Mesenchymal stem cell (in vitro differentiated cells and primary cell): ENCODE data around the gene AMMECR1.
"Not testable (repeated sequence)": the region's sequence is repeated elsewhere in the genome, so short reads cannot be mapped to it uniquely, and the experiment has no call there.

ENCODE experiments used
- DNase-seq: peaks from one replicate; pipeline ENCODE4 v3.0.0-alpha.2; 2013
- H2AFZ ChIP-seq: one replicate; pipeline ENCODE4 v1.6.1; 2013; ENCODE audit warnings: low read depth, mild to moderate bottlenecking, control low read depth, inconsistent platforms, low read length, moderate library complexity
- H2AK5ac ChIP-seq: 2 replicates; pipeline ENCODE4 v1.6.1; 2013; ENCODE audit warnings: low read length, moderate library complexity, mild to moderate bottlenecking, inconsistent platforms; ENCODE audit not compliant: severe bottlenecking
- H2BK120ac ChIP-seq: one replicate; pipeline ENCODE4 v1.6.1; 2013; ENCODE audit warnings: low read depth, mild to moderate bottlenecking, inconsistent platforms, low read length, moderate library complexity
- H2BK12ac ChIP-seq, 2 experiments: one replicate each; pipeline ENCODE4 v1.6.1; 2013; ENCODE audit warnings: inconsistent platforms in 2 of 2, low read length in 2 of 2, mild to moderate bottlenecking in 2 of 2, moderate library complexity in 2 of 2, control low read depth in 1 of 2
- H2BK15ac ChIP-seq: one replicate; pipeline ENCODE4 v1.6.1; 2013; ENCODE audit warnings: mild to moderate bottlenecking, low read depth, inconsistent platforms; ENCODE audit not compliant: poor library complexity, severe bottlenecking
- H2BK5ac ChIP-seq: 2 replicates; pipeline ENCODE4 v1.6.1; 2013; ENCODE audit warnings: low read depth, mild to moderate bottlenecking, low read length, control low read depth, inconsistent platforms; ENCODE audit not compliant: poor library complexity, severe bottlenecking
- H3K14ac ChIP-seq, 2 experiments: one replicate each; pipeline ENCODE4 v1.6.1; 2013; ENCODE audit warnings: inconsistent platforms in 2 of 2, low read length in 2 of 2, control low read depth in 1 of 2, mild to moderate bottlenecking in 1 of 2, moderate library complexity in 1 of 2
- H3K18ac ChIP-seq, 2 experiments: one replicate each; pipeline ENCODE4 v1.6.1; 2013; ENCODE audit warnings: inconsistent platforms in 2 of 2, low read length in 2 of 2, control low read depth in 1 of 2, low read depth in 1 of 2, mild to moderate bottlenecking in 1 of 2
- H3K23ac ChIP-seq, 2 experiments: one replicate each; pipeline ENCODE4 v1.6.1; 2013; ENCODE audit warnings: inconsistent platforms in 2 of 2, low read length in 2 of 2, mild to moderate bottlenecking in 2 of 2, moderate library complexity in 2 of 2, control low read depth in 1 of 2
- H3K27ac ChIP-seq: 2 replicates; pipeline ENCODE4 v1.5.1; 2013; ENCODE audit warnings: mild to moderate bottlenecking, moderate library complexity, low read length, control low read depth, inconsistent platforms; ENCODE audit not compliant: poor library complexity, severe bottlenecking
- H3K27me3 ChIP-seq, 2 experiments: 2 replicates each; pipeline versions ENCODE4 v1.6.1 to v1.7.0; 2013; ENCODE audit warnings: low read length in 2 of 2, mild to moderate bottlenecking in 2 of 2, moderate library complexity in 2 of 2, control low read depth in 1 of 2, inconsistent platforms in 1 of 2; ENCODE audit not compliant: control insufficient read depth in 1 of 2, insufficient read depth in 1 of 2
- H3K36me3 ChIP-seq, 2 experiments: 2 replicates each; pipeline versions ENCODE4 v1.6.1 to v1.7.0; 2013; ENCODE audit warnings: low read length in 2 of 2, control low read depth in 1 of 2, inconsistent platforms in 1 of 2, low read depth in 1 of 2, mild to moderate bottlenecking in 1 of 2; ENCODE audit not compliant: insufficient read depth in 2 of 2, control insufficient read depth in 1 of 2
- H3K4ac ChIP-seq, 2 experiments: one replicate each; pipeline ENCODE4 v1.6.1; 2013; ENCODE audit warnings: inconsistent platforms in 2 of 2, low read length in 2 of 2, mild to moderate bottlenecking in 2 of 2, moderate library complexity in 2 of 2, control low read depth in 1 of 2, low read depth in 1 of 2
- H3K4me1 ChIP-seq: 2 replicates; pipeline ENCODE4 v1.6.1; 2013; ENCODE audit warnings: low read depth, low read length, control low read depth; ENCODE audit not compliant: control insufficient read depth, insufficient read depth
- H3K4me2 ChIP-seq: 2 replicates; pipeline ENCODE4 v1.6.1; 2013; ENCODE audit warnings: low read length, mild to moderate bottlenecking, inconsistent platforms; ENCODE audit not compliant: poor library complexity, severe bottlenecking
- H3K4me3 ChIP-seq, 2 experiments: 2 replicates each; pipeline versions ENCODE4 v1.5.1 to v1.7.0; 2013; ENCODE audit warnings: low read length in 2 of 2, mild to moderate bottlenecking in 2 of 2, control low read depth in 1 of 2, low read depth in 1 of 2; ENCODE audit not compliant: insufficient read depth in 1 of 2
- H3K79me1 ChIP-seq: replicated peaks from 2 replicates; pipeline ENCODE4 v1.6.1; 2013; ENCODE audit warnings: mild to moderate bottlenecking, control low read depth, low read length, inconsistent platforms; ENCODE audit not compliant: poor library complexity, severe bottlenecking
- H3K9ac ChIP-seq: 2 replicates; pipeline ENCODE4 v1.7.0; 2013; ENCODE audit warnings: mild to moderate bottlenecking, low read length, moderate library complexity
- H3K9me3 ChIP-seq: 2 replicates; pipeline ENCODE4 v1.7.0; 2013; ENCODE audit warnings: mild to moderate bottlenecking, low read length; ENCODE audit not compliant: control insufficient read depth
- H4K8ac ChIP-seq: one replicate; pipeline ENCODE4 v1.6.1; 2013; ENCODE audit warnings: inconsistent platforms, mild to moderate bottlenecking, low read length, moderate library complexity
- H4K91ac ChIP-seq: one replicate; pipeline ENCODE4 v1.6.1; 2013; ENCODE audit warnings: mild to moderate bottlenecking, low read length, inconsistent platforms
- WGBS: methylation state at CpG from one replicate; pipeline ENCODE4 v1.1.7; 2013; ENCODE audit warnings: mixed read lengths; 5-methylcytosine and 5-hydroxymethylcytosine counted together

Gene AMMECR1

GRCh38 chrX:110346681-110347080 is 28.8 kb upstream of the AMMECR1 start:
- H3K4me1 ChIP-seq = no peaks in the 10 kb centered on the region
- H3K14ac ChIP-seq = no peak overlapping the region
- no peak overlapping the region for H4K8ac ChIP-seq
- 67% methylated on average over 3 of the region's 17 CpGs for WGBS
- H3K4me3 ChIP-seq = no peak overlapping the region
- H2BK120ac ChIP-seq = no peak overlapping the region
- no peak overlapping the region for H3K23ac ChIP-seq
- no peak overlapping the region for H2BK12ac ChIP-seq
- H3K79me1 ChIP-seq = no peaks in the 10 kb centered on the region
- H2AFZ ChIP-seq = no peak overlapping the region
- H2BK15ac ChIP-seq = no peak overlapping the region
- H4K91ac ChIP-seq = no peak overlapping the region
- no peak overlapping the region for H3K18ac ChIP-seq
- H3K4ac ChIP-seq = no peak overlapping the region
- H3K27me3 ChIP-seq = peaks cover 0 to 14% of the 10 kb centered on the region in 2 experiments
- H3K27ac ChIP-seq = no peak overlapping the region
- H3K9me3 ChIP-seq = no peaks in the 10 kb centered on the region
- no peak overlapping the region for H3K4me2 ChIP-seq
- H3K36me3 ChIP-seq = no peaks in the 10 kb centered on the region
- DNase-seq = no peak
- H2BK5ac ChIP-seq = no peak overlapping the region
- no peak overlapping the region for H3K9ac ChIP-seq
- no peak overlapping the region for H2AK5ac ChIP-seq

- no peaks in the 10 kb centered on the region for H3K36me3 ChIP-seq
- H3K4me2 ChIP-seq = no peak overlapping the region
- H2BK5ac ChIP-seq = no peak overlapping the region
- no peak overlapping the region for H2AFZ ChIP-seq
- 64% methylated on average over 6 of the region's 11 CpGs for WGBS
- H3K18ac ChIP-seq = peak overlapping the region in 1 of 2 experiments; percentile 52
- no peaks in the 10 kb centered on the region for H3K9me3 ChIP-seq
- H4K91ac ChIP-seq = no peak overlapping the region
- no peak overlapping the region for H4K8ac ChIP-seq
- H3K27ac ChIP-seq = no peak overlapping the region
- no peaks in the 10 kb centered on the region for H3K79me1 ChIP-seq
- peak overlapping the region in 1 of 2 experiments; percentile 31 for H3K4me3 ChIP-seq
- peak overlapping the region; percentile 81 for H3K9ac ChIP-seq
- peak; percentile 87 for DNase-seq
- no peaks in the 10 kb centered on the region for H3K4me1 ChIP-seq
- H3K4ac ChIP-seq = no peak overlapping the region
- H3K27me3 ChIP-seq = no peaks in the 10 kb centered on the region
- H3K14ac ChIP-seq = no peak overlapping the region
- no peak overlapping the region for H2BK120ac ChIP-seq
- no peak overlapping the region for H2AK5ac ChIP-seq
- H2BK15ac ChIP-seq = no peak overlapping the region
- H2BK12ac ChIP-seq = no peak overlapping the region
- H3K23ac ChIP-seq = no peak overlapping the region
Observed at GRCh38 chrX:110341189-110342035, 23.5 kb upstream of the AMMECR1 start.

- no peak overlapping the region for H3K4ac ChIP-seq
- no peak overlapping the region for H3K27ac ChIP-seq
- no peaks in the 10 kb centered on the region for H3K36me3 ChIP-seq
- H3K4me2 ChIP-seq = no peak overlapping the region
- H2AFZ ChIP-seq = no peak overlapping the region
- H3K79me1 ChIP-seq = no peaks in the 10 kb centered on the region
- no peak overlapping the region for H2BK12ac ChIP-seq
- H2BK15ac ChIP-seq = no peak overlapping the region
- H3K27me3 ChIP-seq = no peaks in the 10 kb centered on the region
- no peak overlapping the region for H3K14ac ChIP-seq
- no peak overlapping the region for H3K18ac ChIP-seq
- no peaks in the 10 kb centered on the region for H3K4me1 ChIP-seq
- H3K9ac ChIP-seq = no peak overlapping the region
- H4K8ac ChIP-seq = no peak overlapping the region
- H3K4me3 ChIP-seq = no peak overlapping the region
- H2BK120ac ChIP-seq = no peak overlapping the region
- no peak overlapping the region for H2AK5ac ChIP-seq
- no peak overlapping the region for H2BK5ac ChIP-seq
- no peak overlapping the region for H4K91ac ChIP-seq
- no peak overlapping the region for H3K23ac ChIP-seq
- WGBS = 91% methylated on average over 4 of the region's 4 CpGs
- no peaks in the 10 kb centered on the region for H3K9me3 ChIP-seq
- DNase-seq = no peak
Observed at GRCh38 chrX:110338935-110339334, 21.1 kb upstream of the AMMECR1 start.

- not testable (repeated sequence) for H2BK12ac ChIP-seq, H3K79me1 ChIP-seq, H4K8ac ChIP-seq, H3K4me1 ChIP-seq, H3K18ac ChIP-seq, H2BK15ac ChIP-seq, H3K4me2 ChIP-seq, H3K4ac ChIP-seq, H2AFZ ChIP-seq, H3K27ac ChIP-seq, H2BK120ac ChIP-seq, DNase-seq, H3K27me3 ChIP-seq, H3K14ac ChIP-seq, H2BK5ac ChIP-seq, H2AK5ac ChIP-seq, H3K9ac ChIP-seq, H3K36me3 ChIP-seq, H4K91ac ChIP-seq, H3K9me3 ChIP-seq, H3K4me3 ChIP-seq, H3K23ac ChIP-seq
- WGBS = no CpG with 5 or more reads among the region's 1 CpG
Observed at GRCh38 chrX:110333458-110333857, 15.6 kb upstream of the AMMECR1 start.
